ENCODE results near the gene FAM174B.

The FAM174B gene

DNA sequence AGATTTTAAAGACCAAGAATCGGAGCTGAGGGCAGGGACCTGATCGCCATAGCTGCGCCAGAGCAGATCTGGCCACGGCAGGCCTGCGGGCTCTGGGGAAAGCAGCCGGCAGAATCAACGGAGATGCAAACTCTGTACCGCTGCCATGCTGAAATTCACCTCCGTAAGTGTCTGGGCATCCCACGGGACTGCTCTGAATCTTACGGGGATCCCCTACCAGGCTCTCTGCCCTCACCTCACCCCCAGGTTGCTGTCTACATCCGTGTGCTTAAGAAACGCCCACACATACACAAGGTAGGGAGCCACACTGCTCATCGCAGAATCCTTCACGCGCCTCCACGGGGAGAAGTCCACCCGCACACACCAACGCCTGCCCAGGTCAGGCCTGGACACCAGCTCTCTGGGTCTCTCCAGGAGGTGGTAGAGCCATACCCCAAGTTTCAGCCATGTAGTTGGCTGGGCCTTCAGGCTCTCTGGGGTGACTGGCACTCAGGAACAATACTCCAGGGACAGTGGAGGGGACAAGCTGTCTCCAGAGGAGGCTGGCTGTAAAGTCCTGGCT, 33.5 kb downstream of the FAM174B start:
- no peak overlapping the region for H3K4me3 ChIP-seq (ENCODE audit: low read depth, low read length)
- no peak for DNase-seq (ENCODE audit: low read depth)

DNA sequence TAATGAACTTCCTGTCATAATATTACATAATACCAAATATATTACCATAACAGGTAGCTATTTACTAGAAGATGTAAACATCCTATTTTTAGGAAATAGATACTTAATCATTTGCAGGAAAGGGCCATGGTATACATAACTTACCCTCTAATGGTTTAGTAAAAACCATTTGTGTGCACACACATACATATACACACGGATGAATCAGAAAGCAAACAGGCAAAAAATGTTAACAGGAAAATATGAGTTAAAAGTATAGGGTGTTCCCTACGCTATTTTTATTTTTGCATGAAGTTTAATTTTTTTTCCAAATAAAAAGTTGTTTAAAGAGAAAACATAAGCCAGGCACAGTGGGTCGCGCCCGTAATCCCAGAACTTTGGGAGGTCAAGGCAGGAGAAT, 34.6 kb downstream of the FAM174B start:
- TF ChIP-seq, protein P1, sequence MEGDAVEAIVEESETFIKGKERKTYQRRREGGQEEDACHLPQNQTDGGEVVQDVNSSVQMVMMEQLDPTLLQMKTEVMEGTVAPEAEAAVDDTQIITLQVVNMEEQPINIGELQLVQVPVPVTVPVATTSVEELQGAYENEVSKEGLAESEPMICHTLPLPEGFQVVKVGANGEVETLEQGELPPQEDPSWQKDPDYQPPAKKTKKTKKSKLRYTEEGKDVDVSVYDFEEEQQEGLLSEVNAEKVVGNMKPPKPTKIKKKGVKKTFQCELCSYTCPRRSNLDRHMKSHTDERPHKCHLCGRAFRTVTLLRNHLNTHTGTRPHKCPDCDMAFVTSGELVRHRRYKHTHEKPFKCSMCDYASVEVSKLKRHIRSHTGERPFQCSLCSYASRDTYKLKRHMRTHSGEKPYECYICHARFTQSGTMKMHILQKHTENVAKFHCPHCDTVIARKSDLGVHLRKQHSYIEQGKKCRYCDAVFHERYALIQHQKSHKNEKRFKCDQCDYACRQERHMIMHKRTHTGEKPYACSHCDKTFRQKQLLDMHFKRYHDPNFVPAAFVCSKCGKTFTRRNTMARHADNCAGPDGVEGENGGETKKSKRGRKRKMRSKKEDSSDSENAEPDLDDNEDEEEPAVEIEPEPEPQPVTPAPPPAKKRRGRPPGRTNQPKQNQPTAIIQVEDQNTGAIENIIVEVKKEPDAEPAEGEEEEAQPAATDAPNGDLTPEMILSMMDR (conservative IDR thresholded peaks at IDR 0.05; ENCODE audit: low read depth, low read length) = no peak
- no peak overlapping the region for H3K4me3 ChIP-seq (ENCODE audit: low read depth, low read length)
- DNase-seq (ENCODE audit: low read depth) = no peak

More for the DNA sequence above, 33.5 kb downstream of the FAM174B start:
- TF ChIP-seq, protein P1 (conservative IDR thresholded peaks at IDR 0.05; ENCODE audit: low read depth, low read length) = no peak

DNA sequence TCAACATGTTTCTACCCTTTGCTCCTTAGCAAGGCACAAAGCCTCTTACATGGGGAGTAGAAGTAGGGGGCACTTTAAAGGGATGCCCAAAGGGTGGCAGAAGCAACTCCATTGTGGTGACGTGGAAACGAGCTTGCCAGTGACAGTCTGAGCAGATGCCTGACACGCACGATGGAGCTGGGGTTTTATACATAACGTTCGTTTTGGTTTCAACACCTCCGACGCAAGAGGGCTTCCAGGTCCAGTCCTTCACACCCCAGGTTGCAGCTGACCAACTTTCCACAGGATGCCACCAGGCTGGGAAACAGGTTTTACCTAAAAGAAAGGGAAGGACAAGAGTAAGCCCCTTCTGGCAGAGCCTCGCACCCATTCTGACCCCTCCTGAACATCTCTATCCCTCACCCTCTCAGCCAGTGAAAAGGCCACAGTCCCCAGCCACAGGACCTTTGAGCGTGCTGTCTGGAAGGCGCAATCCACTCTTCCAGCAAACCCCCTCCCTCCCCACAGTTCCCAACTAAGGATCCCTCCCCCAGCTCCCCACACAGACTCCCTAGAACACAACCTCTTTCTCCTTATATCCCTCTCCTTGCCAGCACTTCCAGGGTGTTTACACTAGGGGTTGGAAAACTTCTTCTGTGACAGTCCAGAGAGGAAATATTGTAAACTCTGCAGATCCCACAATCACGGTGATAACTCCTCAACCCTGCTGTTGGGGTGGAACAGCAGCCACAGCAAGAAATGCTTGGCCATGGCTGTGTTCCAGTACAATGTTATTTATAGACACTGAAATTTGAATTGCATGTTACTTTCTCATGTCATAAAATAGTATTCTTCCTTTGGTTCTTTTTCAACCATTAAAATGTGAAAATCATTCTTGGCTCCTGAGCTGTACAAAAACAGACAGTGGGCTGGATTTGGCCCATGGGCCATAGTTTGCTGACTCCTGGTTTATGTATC, 36.2 kb downstream of the FAM174B start:
- peak; percentile 66 for DNase-seq (ENCODE audit: low read depth)
- TF ChIP-seq, protein P1 (conservative IDR thresholded peaks at IDR 0.05; ENCODE audit: low read depth, low read length) = no peak
- no peak overlapping the region for H3K4me3 ChIP-seq (ENCODE audit: low read depth, low read length)

DNA sequence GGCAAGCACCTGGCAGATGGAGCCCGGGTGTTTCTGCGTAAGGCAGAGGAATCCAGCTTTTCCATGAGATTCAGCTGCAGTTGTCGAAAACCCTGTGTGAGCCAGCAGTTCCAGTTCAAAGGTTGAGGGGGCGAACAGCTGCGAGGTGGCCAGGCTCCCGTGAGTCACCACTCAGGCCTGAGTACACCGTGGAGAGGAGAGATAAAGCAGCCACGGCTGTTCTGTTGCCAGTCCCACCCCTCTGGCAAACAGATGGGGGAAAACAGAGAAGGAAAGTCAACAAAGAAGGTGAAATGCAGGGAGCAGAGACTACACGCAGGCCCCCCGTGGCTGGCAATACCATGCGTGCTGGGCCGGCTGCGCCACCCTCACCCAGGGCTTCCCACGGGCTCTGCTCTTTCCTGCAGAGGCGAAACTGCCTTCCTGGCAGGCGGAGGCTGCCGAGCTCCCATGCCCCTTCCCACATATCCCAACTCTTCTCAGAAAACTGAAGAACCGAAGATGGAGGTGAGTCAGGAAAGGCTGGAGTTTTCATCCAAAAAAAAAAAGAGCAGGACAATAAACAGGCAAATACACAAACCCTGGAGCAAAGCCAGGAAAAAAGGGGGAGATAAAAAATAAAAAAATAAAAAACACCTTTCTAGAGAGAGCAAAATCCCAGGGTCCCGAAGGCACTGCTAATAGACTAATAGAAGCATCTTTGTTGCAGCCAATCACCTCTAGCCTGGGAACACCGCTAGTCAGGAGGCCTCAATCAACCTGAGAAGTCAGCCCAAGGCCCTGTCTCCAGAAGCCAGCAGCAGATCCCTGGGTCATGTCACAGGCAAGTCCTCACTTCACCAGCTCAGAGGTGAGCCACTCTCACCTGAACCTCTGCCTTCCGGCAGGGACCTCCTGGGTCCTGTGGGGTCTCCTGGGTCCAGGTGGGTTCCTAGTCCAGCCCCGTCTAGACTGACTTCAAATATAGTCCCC, 37.7 kb downstream of the FAM174B start:
- no peak overlapping the region for H3K4me3 ChIP-seq (ENCODE audit: low read depth, low read length)
- DNase-seq (ENCODE audit: low read depth) = peak; percentile 94
- TF ChIP-seq, protein P1 (conservative IDR thresholded peaks at IDR 0.05; ENCODE audit: low read depth, low read length) = no peak

DNA sequence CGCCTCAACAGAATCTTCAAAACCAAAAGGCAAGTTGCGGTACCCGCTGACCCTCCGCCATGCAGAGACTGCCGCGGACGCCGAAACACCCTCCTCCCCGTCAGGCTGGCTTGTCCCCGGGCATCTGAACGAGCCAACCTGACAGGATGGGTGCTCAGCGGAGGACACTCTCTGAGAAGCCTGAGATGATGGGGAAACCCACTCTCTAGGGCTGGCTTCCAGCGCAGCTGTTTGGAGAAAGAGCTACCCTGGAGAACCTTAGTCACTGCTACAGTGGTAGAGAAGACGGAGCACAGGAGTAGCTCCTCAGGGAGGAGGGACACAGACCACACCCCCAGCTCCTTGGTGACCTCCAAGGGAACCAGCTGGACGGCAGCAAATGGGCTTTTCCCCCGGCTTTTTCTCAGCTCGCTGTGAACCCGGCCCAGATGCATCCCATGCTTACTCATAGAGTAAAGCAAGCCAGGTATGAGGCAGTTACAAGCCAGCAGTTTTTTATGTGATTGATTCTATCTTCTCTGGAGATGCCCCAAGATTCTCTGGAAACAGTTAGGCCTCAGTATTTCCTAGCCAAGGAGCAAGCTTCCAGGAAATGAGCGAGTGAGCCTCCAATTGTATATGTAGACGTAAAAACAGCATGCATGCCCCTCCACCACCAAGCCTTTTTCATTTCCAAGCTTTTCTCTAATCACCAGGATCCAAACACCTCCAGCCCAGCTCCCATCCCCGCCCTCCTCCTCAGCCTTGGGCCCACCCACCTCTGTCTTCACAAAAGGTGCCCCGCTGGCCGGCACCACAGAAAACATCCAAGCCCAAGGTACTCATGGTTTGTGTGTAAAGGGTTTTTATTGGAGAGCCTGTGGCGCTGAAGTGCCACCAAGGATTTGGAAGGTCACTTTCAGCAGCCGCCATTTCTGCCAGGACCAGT, 38.7 kb downstream of the FAM174B start:
- TF ChIP-seq, protein P1 (conservative IDR thresholded peaks at IDR 0.05; ENCODE audit: low read depth, low read length) = no peak

More for the DNA sequence above, 38.7 kb downstream of the FAM174B start:
- no peak overlapping the region for H3K4me3 ChIP-seq (ENCODE audit: low read depth, low read length)
- no peak for DNase-seq (ENCODE audit: low read depth)
